ENCODE results near the gene ZNHIT2.

ZNHIT2 gene

GRCh38 chr11:65112546-65113360 is 4.7 kb downstream of the ZNHIT2 start:
- H3K27ac ChIP-seq: peak overlapping the region; percentile 99
- TF ChIP-seq, protein P1, sequence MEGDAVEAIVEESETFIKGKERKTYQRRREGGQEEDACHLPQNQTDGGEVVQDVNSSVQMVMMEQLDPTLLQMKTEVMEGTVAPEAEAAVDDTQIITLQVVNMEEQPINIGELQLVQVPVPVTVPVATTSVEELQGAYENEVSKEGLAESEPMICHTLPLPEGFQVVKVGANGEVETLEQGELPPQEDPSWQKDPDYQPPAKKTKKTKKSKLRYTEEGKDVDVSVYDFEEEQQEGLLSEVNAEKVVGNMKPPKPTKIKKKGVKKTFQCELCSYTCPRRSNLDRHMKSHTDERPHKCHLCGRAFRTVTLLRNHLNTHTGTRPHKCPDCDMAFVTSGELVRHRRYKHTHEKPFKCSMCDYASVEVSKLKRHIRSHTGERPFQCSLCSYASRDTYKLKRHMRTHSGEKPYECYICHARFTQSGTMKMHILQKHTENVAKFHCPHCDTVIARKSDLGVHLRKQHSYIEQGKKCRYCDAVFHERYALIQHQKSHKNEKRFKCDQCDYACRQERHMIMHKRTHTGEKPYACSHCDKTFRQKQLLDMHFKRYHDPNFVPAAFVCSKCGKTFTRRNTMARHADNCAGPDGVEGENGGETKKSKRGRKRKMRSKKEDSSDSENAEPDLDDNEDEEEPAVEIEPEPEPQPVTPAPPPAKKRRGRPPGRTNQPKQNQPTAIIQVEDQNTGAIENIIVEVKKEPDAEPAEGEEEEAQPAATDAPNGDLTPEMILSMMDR (IDR thresholded peaks at IDR 0.05): peak; percentile 98
- TF ChIP-seq ZFX (IDR thresholded peaks at IDR 0.05; ENCODE audit: borderline replicate concordance): no peak

- peak within 1 kb of the TSS; percentile 99 for H3K27ac ChIP-seq
- no peak for TF ChIP-seq ZFX (IDR thresholded peaks at IDR 0.05; ENCODE audit: borderline replicate concordance)
- TF ChIP-seq, protein P1 (IDR thresholded peaks at IDR 0.05): no peak
Observed at GRCh38 chr11:65111744-65112545, 5.6 kb downstream of the ZNHIT2 start, which contains the start of gene TM7SF2. Gene TM7SF2, plus strand, starts transcription at chr11:65111872. Its CDS starts 144 bp downstream, at chr11:65112016.

- TF ChIP-seq, protein P1 (IDR thresholded peaks at IDR 0.05): no peak
- TF ChIP-seq ZFX (IDR thresholded peaks at IDR 0.05; ENCODE audit: borderline replicate concordance): no peak
- peak overlapping the region; percentile 99 for H3K27ac ChIP-seq
Observed at GRCh38 chr11:65111159-65111743, 6.2 kb downstream of the ZNHIT2 start.

DNA sequence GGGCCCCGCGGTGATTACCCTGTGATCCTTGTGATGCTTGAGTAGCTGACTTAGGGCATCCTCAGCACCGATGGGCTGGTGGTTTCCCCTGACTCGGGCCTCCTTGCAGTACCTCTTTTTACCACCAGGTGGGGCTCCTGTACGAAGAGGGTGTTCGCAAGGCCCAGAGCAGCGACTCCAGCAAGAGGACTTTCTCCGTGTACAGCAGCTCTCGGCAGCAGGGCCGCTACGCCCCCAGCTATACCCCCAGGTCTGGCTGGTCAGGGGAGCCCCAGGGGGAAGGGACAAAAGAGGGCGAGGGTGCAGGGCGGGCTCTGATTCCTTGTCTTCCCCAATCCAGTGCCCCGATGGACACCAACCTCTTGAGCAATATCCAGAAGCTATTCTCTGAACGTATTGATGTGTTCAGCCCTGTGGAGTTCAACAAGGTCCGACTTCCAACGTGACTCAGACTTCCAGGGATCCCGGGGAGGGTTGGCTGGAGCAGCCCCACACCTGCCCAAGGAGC is 7.1 kb downstream of the ZNHIT2 start:
- H3K27ac ChIP-seq: peak overlapping the region; percentile 99
- TF ChIP-seq, protein P1 (IDR thresholded peaks at IDR 0.05): peak; percentile 96
- no peak for TF ChIP-seq ZFX (IDR thresholded peaks at IDR 0.05; ENCODE audit: borderline replicate concordance)

DNA sequence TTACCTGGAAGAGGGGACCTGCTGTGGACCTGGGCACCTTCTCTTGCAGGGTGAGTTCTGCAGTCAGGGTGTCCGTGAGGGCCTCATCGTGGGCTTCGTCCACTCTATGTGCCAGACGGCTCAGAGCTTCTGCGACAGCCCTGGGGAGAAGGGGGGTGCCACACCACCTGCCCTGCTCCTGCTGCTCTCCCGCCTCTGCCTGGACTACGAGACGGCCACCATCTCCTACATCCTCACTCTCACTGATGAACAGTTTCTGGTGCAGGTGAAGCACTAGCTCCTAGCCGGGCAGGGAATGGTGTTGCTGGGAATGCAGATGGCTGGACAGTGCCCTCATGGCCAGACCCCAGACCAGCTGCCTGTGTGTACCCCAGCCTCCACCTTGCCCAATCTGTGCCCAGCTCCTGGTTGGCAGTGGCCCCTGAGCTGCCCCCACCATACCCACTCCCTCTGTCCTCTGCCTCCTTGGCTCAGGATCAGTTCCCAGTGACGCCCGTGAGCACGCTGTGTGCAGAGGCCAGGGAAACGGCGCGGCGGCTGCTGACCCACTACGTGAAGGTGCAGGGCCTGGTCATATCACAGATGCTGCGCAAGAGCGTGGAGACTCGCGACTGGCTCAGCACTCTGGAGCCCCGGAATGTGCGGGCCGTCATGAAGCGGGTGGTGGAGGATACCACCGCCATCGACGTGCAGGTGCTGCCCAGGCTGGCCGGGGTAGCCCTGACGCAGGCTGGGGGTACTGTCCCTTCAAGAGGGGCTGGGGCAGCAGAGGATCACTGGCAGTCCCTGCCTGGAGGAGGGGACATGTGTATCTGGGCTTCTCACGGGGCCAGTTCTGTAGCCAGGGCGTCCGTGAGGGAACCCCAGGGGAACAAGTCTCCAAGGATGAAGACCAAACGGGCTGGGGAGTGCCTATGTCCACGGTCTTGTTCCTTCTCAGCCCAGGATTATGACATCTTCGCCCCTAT is 8.0 kb downstream of the ZNHIT2 start:
- peak overlapping the region; percentile 99; the same call in 1 of the 2 replicates for H3K27ac ChIP-seq
- TF ChIP-seq, protein P1 (IDR thresholded peaks at IDR 0.05): no peak
- TF ChIP-seq ZFX (IDR thresholded peaks at IDR 0.05; ENCODE audit: borderline replicate concordance): no peak

GRCh38 chr11:65108469-65109123 is 8.9 kb downstream of the ZNHIT2 start:
- no peak overlapping the region for H3K27ac ChIP-seq
- TF ChIP-seq, protein P1 (IDR thresholded peaks at IDR 0.05): no peak
